Kidney epithelial cell (primary cell): Measurements from ENCODE around the gene PAOX. TPM values are rescaled to one million over a fixed set of nuclear protein-coding genes. Genes with fewer than 3 reads are reported as not detected.
"Not testable (repeated sequence)": the region's sequence is repeated elsewhere in the genome, so short reads cannot be mapped to it uniquely, and the experiment has no call there.

Source experiments
- DNase-seq: peaks from one replicate; pipeline ENCODE4 v3.0.0-alpha.2; 2010; ENCODE audit warnings: low read depth
- H3K27me3 ChIP-seq: 2 replicates; pipeline ENCODE4 v1.6.0; 2011; ENCODE audit warnings: low read length; ENCODE audit not compliant: control insufficient read depth, insufficient read depth
- H3K36me3 ChIP-seq: 2 replicates; pipeline ENCODE4 v1.5.1; 2011; ENCODE audit warnings: low read length; ENCODE audit not compliant: control insufficient read depth, insufficient read depth
- H3K4me3 ChIP-seq: 2 replicates; pipeline ENCODE4 v1.5.1; 2011; ENCODE audit warnings: low read depth, mild to moderate bottlenecking, control low read depth, low read length
- total RNA-seq: library from RNA; depleted of rRNA; stranded (reverse); fragments of >200 nt; gene quantifications from 2 replicates; pipeline ENCODE4 v1.2.3, GENCODE V29; 2015
- TF ChIP-seq, protein P1 (sequence below): IDR thresholded peaks from 2 replicates; pipeline ENCODE4 v1.5.1; 2011; ENCODE audit warnings: mild to moderate bottlenecking, moderate library complexity, low read length, control low read depth, inconsistent platforms; ENCODE audit not compliant: insufficient read depth, poor library complexity, severe bottlenecking

The PAOX gene
- total RNA-seq, 1 donor from 2014 or later, result 4.3 TPM

DNA sequence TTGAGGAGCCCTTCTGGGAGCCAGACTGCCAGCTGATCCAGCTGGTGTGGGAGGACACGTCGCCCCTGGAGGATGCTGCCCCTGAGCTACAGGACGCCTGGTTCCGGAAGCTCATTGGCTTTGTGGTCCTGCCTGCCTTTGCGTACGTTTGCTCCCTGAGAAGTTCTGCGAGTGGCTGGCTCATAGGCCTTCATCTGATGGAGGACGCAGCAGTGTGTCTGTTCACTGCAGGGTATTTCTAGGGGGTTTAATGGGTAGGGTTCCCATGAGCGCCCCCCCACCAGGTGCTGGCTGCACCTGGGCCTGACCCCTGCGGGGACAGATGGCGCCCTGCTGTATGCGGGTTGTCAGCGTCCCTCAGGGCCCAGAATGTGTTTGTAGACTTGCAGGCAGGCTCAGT is 5.0 kb downstream of the PAOX start:
- Histone ChIP-seq H3K4me3 (no peak overlapping the region), H3K27me3 (no peaks in the 10 kb centered on the region), H3K36me3 (no peaks in the 10 kb centered on the region)
- TF ChIP-seq, protein P1, sequence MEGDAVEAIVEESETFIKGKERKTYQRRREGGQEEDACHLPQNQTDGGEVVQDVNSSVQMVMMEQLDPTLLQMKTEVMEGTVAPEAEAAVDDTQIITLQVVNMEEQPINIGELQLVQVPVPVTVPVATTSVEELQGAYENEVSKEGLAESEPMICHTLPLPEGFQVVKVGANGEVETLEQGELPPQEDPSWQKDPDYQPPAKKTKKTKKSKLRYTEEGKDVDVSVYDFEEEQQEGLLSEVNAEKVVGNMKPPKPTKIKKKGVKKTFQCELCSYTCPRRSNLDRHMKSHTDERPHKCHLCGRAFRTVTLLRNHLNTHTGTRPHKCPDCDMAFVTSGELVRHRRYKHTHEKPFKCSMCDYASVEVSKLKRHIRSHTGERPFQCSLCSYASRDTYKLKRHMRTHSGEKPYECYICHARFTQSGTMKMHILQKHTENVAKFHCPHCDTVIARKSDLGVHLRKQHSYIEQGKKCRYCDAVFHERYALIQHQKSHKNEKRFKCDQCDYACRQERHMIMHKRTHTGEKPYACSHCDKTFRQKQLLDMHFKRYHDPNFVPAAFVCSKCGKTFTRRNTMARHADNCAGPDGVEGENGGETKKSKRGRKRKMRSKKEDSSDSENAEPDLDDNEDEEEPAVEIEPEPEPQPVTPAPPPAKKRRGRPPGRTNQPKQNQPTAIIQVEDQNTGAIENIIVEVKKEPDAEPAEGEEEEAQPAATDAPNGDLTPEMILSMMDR, result no peak
- no peak for DNase-seq

DNA sequence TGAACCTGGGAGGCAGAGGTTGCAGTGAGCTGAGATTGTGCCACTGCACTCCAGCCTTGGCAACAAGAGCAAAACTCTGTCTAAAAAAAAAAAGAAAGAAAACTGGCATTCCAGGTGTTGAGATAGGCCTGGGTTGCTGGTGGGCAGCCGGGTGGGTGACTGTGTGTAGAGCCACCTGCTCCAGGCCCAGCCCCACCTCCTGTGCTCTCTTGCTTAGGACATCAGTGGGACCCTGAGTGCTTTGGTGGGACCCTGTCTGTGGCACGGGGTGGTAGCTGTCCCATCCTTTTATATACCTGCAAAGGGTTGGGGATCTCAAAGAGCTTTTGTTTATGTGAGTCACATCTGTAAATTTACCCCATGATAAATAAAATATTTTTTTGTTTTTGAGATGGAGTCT is 6.2 kb downstream of the PAOX start:
- Histone ChIP-seq H3K4me3 (no peak overlapping the region), H3K36me3 (no peaks in the 10 kb centered on the region), H3K27me3 (no peaks in the 10 kb centered on the region)
- TF ChIP-seq, protein P1, result no peak
- DNase-seq, result no peak

DNA sequence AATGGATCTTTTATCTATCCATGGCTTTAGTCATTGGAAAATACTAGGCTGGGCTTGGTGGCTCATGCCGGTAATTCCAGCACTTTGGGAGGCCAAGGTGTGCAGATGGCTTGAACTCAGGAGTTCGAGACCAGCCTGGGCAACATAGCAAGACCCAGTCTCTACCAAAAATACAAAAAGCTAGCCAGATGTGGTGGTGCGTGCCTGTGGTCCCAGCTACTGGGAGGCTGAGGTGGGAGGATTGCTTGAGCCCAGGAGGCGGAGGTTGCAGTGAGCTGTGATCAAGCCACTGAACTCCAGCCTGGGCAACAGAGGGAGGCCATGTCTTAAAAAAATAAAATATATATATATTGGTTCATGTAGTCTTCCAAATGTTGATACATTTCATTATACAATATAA is 7.9 kb downstream of the PAOX start:
- not testable (repeated sequence) for H3K36me3 ChIP-seq, DNase-seq, H3K4me3 ChIP-seq, H3K27me3 ChIP-seq

DNA sequence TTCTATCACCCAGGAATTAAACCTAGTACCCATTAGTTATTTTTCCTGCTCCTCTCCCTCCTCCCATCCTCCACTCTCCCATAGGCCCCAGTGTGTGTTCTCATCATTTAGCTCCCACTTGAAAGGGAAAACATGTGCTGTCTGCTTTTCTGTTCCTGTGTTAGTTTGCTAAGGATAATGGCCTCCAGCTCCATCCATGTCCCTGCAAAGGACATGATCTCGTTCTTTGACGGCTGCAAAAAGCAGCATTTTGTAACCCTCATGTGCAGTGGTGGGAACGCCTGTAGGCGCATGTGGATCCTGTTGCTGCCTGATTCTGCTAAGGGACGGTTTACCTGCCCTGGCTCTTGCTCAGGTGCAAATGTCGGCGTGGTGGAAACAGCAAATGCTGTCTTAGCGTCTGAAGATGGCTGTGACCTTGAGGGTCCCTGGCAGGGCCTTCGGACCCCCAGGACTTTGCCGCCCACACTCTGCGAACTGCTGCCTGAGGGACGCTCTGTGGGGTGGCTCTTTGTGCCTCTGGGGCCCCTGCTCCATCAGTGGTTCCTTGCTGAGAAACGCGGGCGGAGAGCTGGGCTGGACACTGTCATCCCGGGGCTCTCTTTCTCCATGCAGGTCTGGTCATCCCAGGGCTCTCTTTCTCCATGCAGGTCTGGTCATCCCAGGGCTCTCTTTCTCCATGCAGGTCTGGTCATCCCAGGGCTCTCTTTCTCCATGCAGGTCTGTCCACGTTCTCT is 9.3 kb downstream of the PAOX start:
- TF ChIP-seq, protein P1, result no peak
- Histone ChIP-seq H3K36me3 (no peaks in the 10 kb centered on the region), H3K4me3 (no peak overlapping the region), H3K27me3 (no peaks in the 10 kb centered on the region)
- no peak for DNase-seq

DNA sequence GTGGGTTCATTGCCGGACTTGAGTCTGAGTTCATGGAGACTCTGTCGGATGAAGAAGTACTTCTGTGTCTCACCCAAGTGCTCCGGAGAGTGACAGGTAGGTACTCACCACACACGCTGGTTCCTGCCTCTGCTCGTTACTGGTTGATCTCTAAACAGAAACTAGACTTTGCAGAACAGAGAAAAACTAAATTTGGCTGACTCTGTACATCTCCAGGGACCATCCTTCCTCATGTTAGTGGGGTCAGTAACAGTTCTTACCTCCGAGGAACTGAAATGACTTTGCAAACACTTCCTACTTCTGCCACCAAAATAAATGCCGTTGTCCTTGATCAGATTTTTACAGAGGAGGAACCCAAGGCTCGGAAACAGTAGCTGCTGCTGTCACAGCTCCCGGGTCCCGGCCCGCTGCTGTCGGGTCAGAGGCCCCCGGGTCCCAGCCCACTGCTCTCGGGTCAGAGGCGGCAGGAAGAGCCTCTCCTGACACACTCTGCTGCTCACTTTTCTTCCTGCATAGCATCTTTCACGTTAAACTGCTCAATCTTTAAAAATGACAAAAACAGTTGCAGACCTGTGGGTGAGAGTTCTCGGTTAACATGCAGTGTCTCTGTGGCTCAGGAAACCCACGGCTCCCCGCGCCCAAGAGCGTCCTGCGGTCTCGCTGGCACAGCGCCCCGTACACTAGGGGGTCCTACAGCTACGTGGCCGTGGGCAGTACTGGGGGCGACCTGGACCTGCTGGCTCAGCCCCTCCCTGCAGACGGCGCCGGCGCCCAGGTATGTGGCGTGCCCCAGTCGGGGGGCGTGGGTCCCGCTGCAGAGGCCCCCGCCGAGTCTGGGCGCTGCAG is 10.1 kb downstream of the PAOX start:
- no peaks in the 10 kb centered on the region for H3K27me3 ChIP-seq
- TF ChIP-seq, protein P1, result no peak
- DNase-seq, result no peak
- H3K36me3 ChIP-seq, result no peaks in the 10 kb centered on the region
- no peak overlapping the region for H3K4me3 ChIP-seq

DNA sequence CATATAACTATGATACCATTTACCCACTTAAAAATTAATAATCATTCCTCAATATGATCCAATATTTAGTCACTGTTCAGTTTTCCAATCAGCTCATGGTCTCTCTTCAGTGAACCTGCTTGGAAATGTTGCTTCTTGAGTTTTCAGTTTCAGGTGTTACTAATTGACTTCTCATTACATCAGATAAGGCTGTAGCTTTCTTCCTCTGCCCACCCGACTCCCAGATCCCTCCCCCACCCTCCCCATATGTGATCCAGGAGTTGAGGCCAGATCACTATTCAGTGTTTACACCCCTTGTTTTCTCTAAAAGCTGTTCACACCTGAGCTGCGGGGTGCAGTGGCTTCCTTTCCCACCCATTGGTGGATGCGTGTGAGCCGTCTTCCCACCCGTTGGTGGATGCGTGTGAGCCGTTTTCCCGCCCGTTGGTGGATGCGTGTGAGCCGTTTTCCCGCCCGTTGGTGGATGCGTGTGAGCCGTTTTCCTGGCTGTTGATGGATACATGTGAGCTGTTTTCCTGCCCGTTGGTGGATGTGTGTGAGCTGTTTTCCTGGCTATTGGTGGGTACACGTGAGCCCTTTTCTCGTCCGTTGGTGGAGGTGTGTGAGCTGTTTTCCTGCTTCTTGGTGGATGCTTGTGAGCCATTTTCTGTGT is 11.7 kb downstream of the PAOX start:
- H3K27me3 ChIP-seq, result no peaks in the 10 kb centered on the region
- no peak for DNase-seq
- TF ChIP-seq, protein P1, result no peak
- H3K36me3 ChIP-seq, result no peaks in the 10 kb centered on the region
- H3K4me3 ChIP-seq, result no peak overlapping the region
